CD8-positive, alpha-beta memory T cell (primary cell): Measurements from ENCODE around the gene MGAM2. TPM values are rescaled to one million over a fixed set of nuclear protein-coding genes. Genes with fewer than 3 reads are reported as not detected.

Source experiments
- CTCF ChIA-PET: fragments of 350-600 bp; sonication (Branson Sonifier 250); formaldehyde crosslinking; loops from one replicate; lab custom pipeline; 2021; ENCODE audit warnings: antibody characterized with exemption; lab: Charles Lee
- POLR2A ChIA-PET: fragments of 350-600 bp; sonication (Branson Sonifier 250); formaldehyde crosslinking; loops from one replicate; lab custom pipeline; 2021; ENCODE audit warnings: antibody characterized with exemption; lab: Charles Lee
- DNase-seq, 5 donors: peaks; one replicate each; pipeline versions ENCODE4 v3.0.0 to v3.0.0-alpha.2; 2020 to 2022; ENCODE audit warnings: mixed read lengths in 1 of 5
- H3K27ac ChIP-seq: one replicate; pipeline ENCODE4 v1.7.0; 2013; ENCODE audit warnings: low read depth, mild to moderate bottlenecking, low read length, moderate library complexity
- H3K27me3 ChIP-seq: 2 replicates; pipeline ENCODE4 v1.7.0; 2013; ENCODE audit warnings: low read length, mild to moderate bottlenecking; ENCODE audit not compliant: insufficient read depth, poor library complexity, severe bottlenecking
- H3K36me3 ChIP-seq: 2 replicates; pipeline ENCODE4 v1.7.0; 2013; ENCODE audit warnings: mild to moderate bottlenecking, low read length, moderate library complexity; ENCODE audit not compliant: insufficient read depth
- H3K4me1 ChIP-seq: 2 replicates; pipeline ENCODE4 v1.7.0; 2013; ENCODE audit warnings: mild to moderate bottlenecking, low read length, moderate library complexity; ENCODE audit not compliant: insufficient read depth
- H3K4me3 ChIP-seq: 2 replicates; pipeline ENCODE4 v1.7.0; 2013; ENCODE audit warnings: mild to moderate bottlenecking, low read length
- H3K9me3 ChIP-seq: 2 replicates; pipeline ENCODE4 v1.7.0; 2013; ENCODE audit warnings: mild to moderate bottlenecking, low read length
- H3K27ac Mint-ChIP-seq, 8 donors: one replicate each; pipeline ENCODE4 v1.8.0; 2020 to 2021; ENCODE audit warnings: mixed read lengths in 8 of 8, mild to moderate bottlenecking in 6 of 8, inconsistent platforms in 3 of 8, moderate library complexity in 3 of 8
- H3K27me3 Mint-ChIP-seq, 2 donors: one replicate each; pipeline ENCODE4 v1.8.0; 2020 to 2021; ENCODE audit warnings: mixed read lengths in 2 of 2, mild to moderate bottlenecking in 1 of 2, moderate library complexity in 1 of 2
- H3K36me3 Mint-ChIP-seq, 3 donors: one replicate each; pipeline ENCODE4 v1.8.0; 2020 to 2021; ENCODE audit warnings: mixed read lengths in 3 of 3, inconsistent platforms in 1 of 3, mild to moderate bottlenecking in 1 of 3
- H3K4me1 Mint-ChIP-seq, 3 donors: one replicate each; pipeline ENCODE4 v1.8.0; 2020 to 2021; ENCODE audit warnings: mixed read lengths in 3 of 3, inconsistent platforms in 1 of 3, mild to moderate bottlenecking in 1 of 3
- H3K4me3 Mint-ChIP-seq, 7 donors: one replicate each; pipeline ENCODE4 v1.8.0; 2020 to 2021; ENCODE audit warnings: mixed read lengths in 7 of 7, mild to moderate bottlenecking in 6 of 7, moderate library complexity in 4 of 7, inconsistent platforms in 2 of 7
- H3K9me3 Mint-ChIP-seq, 5 donors: one replicate each; pipeline ENCODE4 v1.8.0; 2020 to 2022; ENCODE audit warnings: mixed read lengths in 5 of 5, mild to moderate bottlenecking in 3 of 5, moderate library complexity in 2 of 5, inconsistent platforms in 1 of 5
- polyA plus RNA-seq: library from polyadenylated mRNA; unstranded; fragments of 300-500 nt; fragmentation: Illumina TruSeq; gene quantifications from one replicate; pipeline ENCODE4 v1.2.3, GENCODE V29; 2021
- total RNA-seq, 2 experiments: library from RNA; stranded (reverse); gene quantifications; one replicate each; pipeline ENCODE4 v1.2.3, GENCODE V29; 2021

The MGAM2 gene
- total and polyA plus RNA-seq, 3 experiments from 2014 or later: not detected

- Mint-ChIP-seq H3K27me3 (peaks cover 3 to 25% of the 10 kb centered on the region in 2 donors), H3K4me1 (no peaks in the 10 kb centered on the region), H3K9me3 (peaks cover 0 to 2% (median 0%) of the 10 kb centered on the region in 5 donors), H3K4me3 (no peak overlapping the region), H3K27ac (no peak overlapping the region), H3K36me3 (no peaks in the 10 kb centered on the region)
- ChIA-PET POLR2A (no interaction called here), CTCF (no interaction called here)
- H3K27ac ChIP-seq: no peak overlapping the region
- no peak overlapping the region for H3K4me3 ChIP-seq
- no peaks in the 10 kb centered on the region for H3K4me1 ChIP-seq
- no peaks in the 10 kb centered on the region for H3K9me3 ChIP-seq
- H3K36me3 ChIP-seq: no peaks in the 10 kb centered on the region
- no peaks in the 10 kb centered on the region for H3K27me3 ChIP-seq
- DNase-seq: no peak
These were observed 74.3 kb downstream of the MGAM2 start for GRCh38 chr7:142185801-142186200.

GRCh38 chr7:142188154-142188553, 76.6 kb downstream of the MGAM2 start:
- Mint-ChIP-seq H3K27ac (no peak overlapping the region), H3K27me3 (peaks cover 5 to 20% of the 10 kb centered on the region in 2 donors), H3K9me3 (peaks cover 0 to 1% (median 0%) of the 10 kb centered on the region in 5 donors), H3K4me1 (no peaks in the 10 kb centered on the region), H3K4me3 (no peak overlapping the region), H3K36me3 (no peaks in the 10 kb centered on the region)
- no peak overlapping the region for H3K4me3 ChIP-seq
- no peaks in the 10 kb centered on the region for H3K4me1 ChIP-seq
- no peaks in the 10 kb centered on the region for H3K27me3 ChIP-seq
- ChIA-PET POLR2A (no interaction called here), CTCF (no interaction called here)
- H3K36me3 ChIP-seq: no peaks in the 10 kb centered on the region
- H3K9me3 ChIP-seq: no peaks in the 10 kb centered on the region
- H3K27ac ChIP-seq: no peak overlapping the region
- DNase-seq: no peak

- DNase-seq: no peak
- no peak overlapping the region for H3K4me3 Mint-ChIP-seq
- peaks cover 5 to 20% of the 10 kb centered on the region in 2 donors for H3K27me3 Mint-ChIP-seq
- Histone ChIP-seq H3K4me3 (no peak overlapping the region), H3K27ac (no peak overlapping the region), H3K4me1 (no peaks in the 10 kb centered on the region), H3K27me3 (no peaks in the 10 kb centered on the region), H3K9me3 (no peaks in the 10 kb centered on the region), H3K36me3 (no peaks in the 10 kb centered on the region)
- H3K9me3 Mint-ChIP-seq: peaks cover 0 to 1% (median 0%) of the 10 kb centered on the region in 5 donors
- H3K4me1 Mint-ChIP-seq: no peaks in the 10 kb centered on the region
- H3K36me3 Mint-ChIP-seq: no peaks in the 10 kb centered on the region
- CTCF ChIA-PET: no interaction called here
- H3K27ac Mint-ChIP-seq: no peak overlapping the region
- POLR2A ChIA-PET: no interaction called here
These were observed 77.3 kb downstream of the MGAM2 start for GRCh38 chr7:142188846-142189245.

- Mint-ChIP-seq H3K4me3 (no peak overlapping the region), H3K4me1 (no peaks in the 10 kb centered on the region)
These were observed 82.7 kb downstream of the MGAM2 start for GRCh38 chr7:142194201-142194600.

GRCh38 chr7:142196066-142196840, 84.7 kb downstream of the MGAM2 start:
- CTCF ChIA-PET: no interaction called here
- Mint-ChIP-seq H3K27me3 (peaks cover 4 to 23% of the 10 kb centered on the region in 2 donors), H3K36me3 (no peaks in the 10 kb centered on the region), H3K9me3 (peaks cover 0 to 1% (median 0%) of the 10 kb centered on the region in 5 donors), H3K4me1 (no peaks in the 10 kb centered on the region), H3K4me3 (no peak overlapping the region), H3K27ac (no peak overlapping the region)
- Histone ChIP-seq H3K36me3 (no peaks in the 10 kb centered on the region), H3K27ac (no peak overlapping the region), H3K9me3 (no peaks in the 10 kb centered on the region), H3K4me3 (no peak overlapping the region), H3K4me1 (no peaks in the 10 kb centered on the region), H3K27me3 (no peaks in the 10 kb centered on the region)
- DNase-seq: no peak
- POLR2A ChIA-PET: no interaction called here

More at GRCh38 chr7:142194201-142194600, 82.7 kb downstream of the MGAM2 start:
- no peak overlapping the region for H3K4me3 ChIP-seq
- no peak overlapping the region for H3K27ac Mint-ChIP-seq
- peaks cover 4 to 17% of the 10 kb centered on the region in 2 donors for H3K27me3 Mint-ChIP-seq
- ChIA-PET POLR2A (no interaction called here), CTCF (no interaction called here)
- H3K4me1 ChIP-seq: no peaks in the 10 kb centered on the region
- peaks cover 0 to 1% (median 0%) of the 10 kb centered on the region in 5 donors for H3K9me3 Mint-ChIP-seq
- H3K9me3 ChIP-seq: no peaks in the 10 kb centered on the region
- no peaks in the 10 kb centered on the region for H3K36me3 Mint-ChIP-seq
- DNase-seq: no peak
- H3K27me3 ChIP-seq: no peaks in the 10 kb centered on the region
- H3K27ac ChIP-seq: no peak overlapping the region
- H3K36me3 ChIP-seq: no peaks in the 10 kb centered on the region

GRCh38 chr7:142200206-142200605, 88.7 kb downstream of the MGAM2 start:
- no peak overlapping the region for H3K27ac Mint-ChIP-seq
- POLR2A ChIA-PET: no interaction called here
- CTCF ChIA-PET: no interaction called here
- Histone ChIP-seq H3K9me3 (no peaks in the 10 kb centered on the region), H3K36me3 (no peaks in the 10 kb centered on the region), H3K4me3 (no peak overlapping the region), H3K27me3 (no peaks in the 10 kb centered on the region), H3K4me1 (no peaks in the 10 kb centered on the region), H3K27ac (no peak overlapping the region)
- H3K4me3 Mint-ChIP-seq: no peak overlapping the region
- H3K9me3 Mint-ChIP-seq: no peaks in the 10 kb centered on the region
- H3K27me3 Mint-ChIP-seq: peaks cover 14 to 41% of the 10 kb centered on the region in 2 donors
- DNase-seq: no peak
- no peaks in the 10 kb centered on the region for H3K36me3 Mint-ChIP-seq
- H3K4me1 Mint-ChIP-seq: no peaks in the 10 kb centered on the region

- Histone ChIP-seq H3K36me3 (no peaks in the 10 kb centered on the region), H3K4me3 (no peak overlapping the region), H3K27ac (no peak overlapping the region), H3K9me3 (no peaks in the 10 kb centered on the region), H3K4me1 (no peaks in the 10 kb centered on the region), H3K27me3 (no peaks in the 10 kb centered on the region)
- H3K4me1 Mint-ChIP-seq: no peaks in the 10 kb centered on the region
- peaks cover 0 to 4% (median 0%) of the 10 kb centered on the region in 5 donors for H3K9me3 Mint-ChIP-seq
- DNase-seq: no peak
- H3K27ac Mint-ChIP-seq: no peak overlapping the region
- no peaks in the 10 kb centered on the region for H3K36me3 Mint-ChIP-seq
- H3K27me3 Mint-ChIP-seq: peaks cover 7 to 31% of the 10 kb centered on the region in 2 donors
- no peak overlapping the region for H3K4me3 Mint-ChIP-seq
- CTCF ChIA-PET: no interaction called here
- POLR2A ChIA-PET: no interaction called here
These were observed 117.1 kb downstream of the MGAM2 start for GRCh38 chr7:142228537-142229104.

- DNase-seq: no peak
- ChIA-PET CTCF (interaction anchor here (1.1 kb wide), 1 partner anchor 9 kb away, joined by 3 read pairs; no protein-coding TSS in a partner anchor), POLR2A (no interaction called here)
- Mint-ChIP-seq H3K4me3 (no peak overlapping the region), H3K27me3 (peaks cover 5 to 21% of the 10 kb centered on the region in 2 donors), H3K4me1 (no peaks in the 10 kb centered on the region), H3K36me3 (no peaks in the 10 kb centered on the region), H3K9me3 (no peaks in the 10 kb centered on the region), H3K27ac (no peak overlapping the region)
- H3K9me3 ChIP-seq: no peaks in the 10 kb centered on the region
- H3K27me3 ChIP-seq: no peaks in the 10 kb centered on the region
- H3K4me1 ChIP-seq: no peaks in the 10 kb centered on the region
- H3K27ac ChIP-seq: no peak overlapping the region
- no peaks in the 10 kb centered on the region for H3K36me3 ChIP-seq
- H3K4me3 ChIP-seq: no peak overlapping the region
These were observed 120.2 kb downstream of the MGAM2 start for GRCh38 chr7:142231716-142232115.
